Measurements from ENCODE around the gene CNN1.

DNA sequence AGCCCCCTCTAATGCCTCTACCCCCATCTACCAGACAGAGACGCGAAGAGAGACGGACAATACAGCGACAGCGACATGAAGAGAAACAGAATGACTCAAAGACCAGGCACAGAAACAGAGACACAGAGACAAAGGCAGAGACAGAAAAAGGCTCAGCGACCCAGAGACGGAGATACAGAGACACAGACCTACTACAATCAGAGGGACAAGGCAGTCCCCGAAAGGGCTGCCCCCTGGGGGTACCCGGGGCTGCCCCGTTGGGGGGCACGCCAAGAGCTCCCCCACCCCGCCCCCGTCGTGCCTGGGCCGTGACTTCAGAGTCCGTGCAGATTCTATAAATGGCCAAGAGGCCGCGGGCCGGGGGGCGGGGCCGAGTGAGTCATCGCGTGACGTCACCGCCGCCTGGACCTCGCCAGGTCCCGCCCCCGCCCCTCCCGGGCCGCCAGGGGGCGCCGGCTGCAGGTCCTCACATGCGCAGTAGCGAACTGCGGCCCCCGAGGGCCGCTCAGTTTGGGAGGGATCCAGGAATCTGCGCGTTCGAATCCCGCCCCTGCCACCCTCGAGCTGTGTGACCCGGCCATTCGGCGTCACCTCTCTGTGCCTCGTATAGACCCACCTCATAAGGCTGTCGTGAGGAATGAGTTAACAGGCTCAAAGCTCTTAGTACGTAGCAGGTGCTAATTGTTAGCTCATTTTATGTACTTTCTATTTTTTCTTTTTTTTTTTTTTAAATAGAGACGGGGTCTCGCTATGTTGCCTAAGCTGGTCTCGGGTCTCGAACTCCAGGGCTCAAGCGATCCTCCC lies 2.7 kb upstream of the CNN1 start:
- peak; percentile 81 to 91 (median 86) for TF ChIP-seq POLR2AphosphoS5 (IDR thresholded peaks at IDR 0.05)
- TF ChIP-seq POLR2A (IDR thresholded peaks at IDR 0.05), result peak; percentile 69 to 84
- TF ChIP-seq, protein P1, sequence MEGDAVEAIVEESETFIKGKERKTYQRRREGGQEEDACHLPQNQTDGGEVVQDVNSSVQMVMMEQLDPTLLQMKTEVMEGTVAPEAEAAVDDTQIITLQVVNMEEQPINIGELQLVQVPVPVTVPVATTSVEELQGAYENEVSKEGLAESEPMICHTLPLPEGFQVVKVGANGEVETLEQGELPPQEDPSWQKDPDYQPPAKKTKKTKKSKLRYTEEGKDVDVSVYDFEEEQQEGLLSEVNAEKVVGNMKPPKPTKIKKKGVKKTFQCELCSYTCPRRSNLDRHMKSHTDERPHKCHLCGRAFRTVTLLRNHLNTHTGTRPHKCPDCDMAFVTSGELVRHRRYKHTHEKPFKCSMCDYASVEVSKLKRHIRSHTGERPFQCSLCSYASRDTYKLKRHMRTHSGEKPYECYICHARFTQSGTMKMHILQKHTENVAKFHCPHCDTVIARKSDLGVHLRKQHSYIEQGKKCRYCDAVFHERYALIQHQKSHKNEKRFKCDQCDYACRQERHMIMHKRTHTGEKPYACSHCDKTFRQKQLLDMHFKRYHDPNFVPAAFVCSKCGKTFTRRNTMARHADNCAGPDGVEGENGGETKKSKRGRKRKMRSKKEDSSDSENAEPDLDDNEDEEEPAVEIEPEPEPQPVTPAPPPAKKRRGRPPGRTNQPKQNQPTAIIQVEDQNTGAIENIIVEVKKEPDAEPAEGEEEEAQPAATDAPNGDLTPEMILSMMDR (IDR thresholded peaks at IDR 0.05), result peak in 3 of 4 experiments; percentile 70 to 90 (median 85)
- peak in 2 of 4 donors; percentile 38 to 63 for TF ChIP-seq EP300 (IDR thresholded peaks at IDR 0.05)

All from sigmoid colon (tissue), 4 donors.